Smooth muscle cell of the brain vasculature (primary cell): ENCODE measurements around the gene FGFBP1.

Source experiments
- DNase-seq: peaks from one replicate; pipeline ENCODE4 v3.0.0-alpha.2; 2012; ENCODE audit warnings: low read depth, low spot score

FGFBP1 gene

DNA sequence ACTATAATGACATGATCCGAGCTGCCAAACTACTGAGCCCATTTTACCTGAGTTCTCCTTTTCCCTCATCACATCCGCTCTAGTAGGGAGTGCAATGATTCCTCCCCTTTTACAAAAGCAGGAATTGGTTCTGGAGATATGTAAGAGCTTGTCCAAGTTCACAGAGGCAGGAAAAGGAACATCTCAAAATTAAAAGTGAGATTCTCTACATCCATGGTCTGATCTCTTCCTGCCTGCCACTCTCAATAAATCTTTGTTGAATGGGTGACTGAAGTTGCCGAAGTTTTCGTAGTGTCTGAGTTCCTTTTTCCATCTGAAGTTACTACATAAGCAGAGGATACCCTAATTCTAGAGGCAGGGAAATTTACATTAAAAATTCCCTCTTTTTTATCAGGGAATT, at the start of gene FGFBP1:
Gene FGFBP1, minus strand, starts transcription at position 101 of the 400 bp plus-strand sequence. CDS start 2,108 bp downstream, outside the sequence.
- no peak for DNase-seq

DNA sequence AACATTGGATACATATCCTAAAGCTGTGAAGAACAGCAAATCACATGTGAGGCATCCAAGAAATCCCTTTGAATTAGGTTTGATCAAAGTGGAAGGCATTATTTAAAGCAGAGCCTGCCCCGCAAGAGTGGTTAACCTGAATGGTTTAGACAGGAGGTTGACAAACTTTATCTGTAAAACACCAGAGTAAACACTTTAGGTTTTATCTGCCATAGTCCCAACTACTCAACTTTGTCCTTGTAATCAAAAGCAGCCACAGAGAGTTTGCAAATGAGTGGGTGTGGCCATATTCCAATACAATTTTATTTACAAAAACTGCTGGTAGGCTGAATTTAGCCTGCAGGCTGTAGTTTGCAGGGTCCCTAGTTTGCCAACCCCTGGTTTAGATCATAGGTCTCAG, 49.7 kb upstream of the FGFBP1 start:
- no peak for DNase-seq

- DNase-seq, result no peak
Observed at GRCh38 chr4:15986907-15987306, 48.4 kb upstream of the FGFBP1 start.

- no peak for DNase-seq
Observed at GRCh38 chr4:15983610-15984009, 45.1 kb upstream of the FGFBP1 start.

DNA sequence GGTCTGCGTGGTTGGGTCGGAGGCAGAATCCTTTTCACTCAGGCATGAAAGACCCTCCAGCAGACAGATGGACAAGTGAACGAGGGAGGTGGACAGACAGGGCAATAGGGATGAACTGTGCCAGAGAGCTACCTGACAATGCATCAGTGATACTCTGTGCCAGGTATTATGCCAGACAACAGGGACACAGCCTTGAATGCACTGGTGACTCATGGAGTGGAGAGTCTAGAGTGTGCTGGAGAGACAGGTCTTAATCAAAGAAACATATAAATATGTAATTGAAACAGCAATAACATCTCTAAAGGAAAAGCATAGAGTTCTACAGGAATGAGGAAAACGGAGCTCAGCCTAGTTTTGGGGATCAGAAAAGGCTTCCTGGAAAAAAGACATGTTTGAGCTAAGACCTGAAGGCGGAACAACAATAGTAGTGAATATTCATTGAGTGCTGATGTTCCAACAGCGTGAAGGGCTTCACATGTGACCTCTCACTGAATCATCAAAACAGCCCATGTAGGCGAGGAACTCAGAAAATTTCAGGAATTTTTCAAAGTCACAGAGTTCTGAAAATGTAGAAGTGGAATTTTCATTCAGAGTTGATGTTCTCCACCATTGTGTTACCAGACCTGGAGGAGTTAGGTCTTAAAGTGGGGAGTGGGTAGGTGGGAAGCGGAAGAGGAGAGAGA, 44.4 kb upstream of the FGFBP1 start:
- no peak for DNase-seq

GRCh38 chr4:15976456-15977447, 38.2 kb upstream of the FGFBP1 start:
- no peak for DNase-seq

- no peak for DNase-seq
Observed at GRCh38 chr4:15971068-15971801, 32.7 kb upstream of the FGFBP1 start.

DNA sequence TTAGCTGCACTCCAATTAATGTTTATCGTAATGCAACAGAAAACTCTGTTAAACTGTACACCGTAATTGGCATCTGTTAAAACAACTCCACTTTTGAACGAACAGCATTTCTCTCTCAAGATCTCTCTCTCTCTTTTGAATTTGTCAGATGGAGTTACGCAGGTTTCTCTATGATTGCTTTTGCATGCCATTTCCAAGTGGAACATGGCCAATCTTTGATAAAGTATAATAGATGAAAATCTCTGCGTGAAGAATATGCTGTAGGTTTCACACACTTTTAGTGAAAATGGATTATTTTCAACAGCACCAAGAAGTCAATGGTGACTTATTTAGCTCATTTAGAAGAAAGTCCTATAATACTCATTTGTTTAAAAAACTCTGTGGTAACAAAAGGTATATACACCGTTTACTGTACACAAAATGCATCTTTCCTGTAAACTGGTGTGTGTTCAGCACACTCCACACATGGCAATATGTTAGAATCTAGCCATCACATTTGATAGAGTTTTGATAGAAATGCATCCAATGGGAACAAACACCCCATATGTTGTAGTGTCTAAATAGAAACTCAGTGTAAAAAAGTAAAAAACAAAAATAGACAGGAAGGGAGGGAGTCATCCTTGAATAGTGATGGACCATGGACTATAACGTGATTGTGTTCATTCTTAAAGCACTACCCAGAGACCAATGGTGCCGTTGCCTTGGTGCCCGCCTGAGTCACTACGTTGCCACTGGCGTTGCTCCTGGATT, 30.2 kb upstream of the FGFBP1 start:
- DNase-seq, result no peak

DNA sequence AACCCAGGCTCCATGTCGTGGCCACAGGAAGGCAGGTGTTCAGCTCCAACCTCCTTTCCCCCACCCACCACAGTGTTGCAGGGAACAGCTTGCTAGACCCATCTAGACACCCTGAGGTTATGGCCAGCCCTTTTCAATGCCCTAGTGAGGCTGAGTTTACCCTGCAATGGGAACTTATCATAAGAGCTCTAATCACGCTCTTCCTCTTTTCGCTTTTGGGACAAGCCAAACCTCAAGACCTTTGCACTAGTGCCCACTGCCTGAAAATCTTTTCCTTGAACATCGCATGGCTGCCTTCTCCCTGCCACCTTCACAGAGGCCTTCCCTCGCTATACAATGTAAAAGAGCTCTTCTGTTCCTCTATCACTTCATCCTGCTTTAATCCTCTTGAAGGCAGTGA, 26.8 kb upstream of the FGFBP1 start:
- DNase-seq, result no peak

DNA sequence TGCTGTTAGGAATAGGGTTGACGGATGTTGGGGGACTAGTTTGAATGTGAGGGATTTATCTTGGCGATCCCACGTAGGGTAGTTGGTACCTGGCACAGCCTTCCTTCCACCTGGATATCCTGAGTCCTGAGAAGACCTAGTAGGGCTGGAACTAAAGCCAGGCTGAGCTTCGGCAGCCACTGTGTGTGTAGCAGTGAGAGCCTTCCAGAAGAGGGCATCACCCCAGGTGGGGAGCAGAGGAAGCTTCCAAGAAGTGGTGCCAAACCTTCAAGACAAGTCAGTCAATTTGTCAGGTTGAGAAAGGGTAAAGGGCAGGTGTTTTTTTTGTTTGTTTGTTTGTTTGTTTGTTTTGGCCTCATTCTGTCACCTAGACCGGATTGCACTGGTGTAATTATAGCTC, 25.6 kb upstream of the FGFBP1 start:
- DNase-seq, result no peak

DNA sequence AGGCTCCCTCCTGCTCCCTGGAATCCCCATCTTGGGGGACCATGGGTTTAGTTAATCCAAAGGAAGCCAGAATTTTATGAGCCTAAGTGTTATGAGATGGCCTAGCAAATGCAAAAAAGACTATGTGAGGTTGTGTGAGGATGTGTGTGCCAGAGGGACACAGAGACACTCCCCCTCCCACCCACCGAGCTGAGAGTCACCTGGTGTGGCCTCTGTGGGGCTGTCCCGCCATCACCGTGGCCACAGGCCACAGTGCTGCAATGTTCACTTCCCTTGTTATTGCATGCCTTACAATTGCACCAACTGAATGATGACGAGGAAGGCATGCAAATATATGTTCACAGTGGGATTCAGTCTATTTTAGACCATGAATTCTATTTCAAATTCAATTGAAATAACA, 25.0 kb upstream of the FGFBP1 start:
- DNase-seq, result no peak

- peak; percentile 12 for DNase-seq
Observed at GRCh38 chr4:15963001-15963451, 24.5 kb upstream of the FGFBP1 start, which contains the start of gene FGFBP2. Gene FGFBP2, minus strand, starts transcription at chr4:15963175. Its CDS starts 46 bp downstream, at chr4:15963129.

GRCh38 chr4:15961781-15962510, 23.4 kb upstream of the FGFBP1 start:
- DNase-seq, result no peak

DNA sequence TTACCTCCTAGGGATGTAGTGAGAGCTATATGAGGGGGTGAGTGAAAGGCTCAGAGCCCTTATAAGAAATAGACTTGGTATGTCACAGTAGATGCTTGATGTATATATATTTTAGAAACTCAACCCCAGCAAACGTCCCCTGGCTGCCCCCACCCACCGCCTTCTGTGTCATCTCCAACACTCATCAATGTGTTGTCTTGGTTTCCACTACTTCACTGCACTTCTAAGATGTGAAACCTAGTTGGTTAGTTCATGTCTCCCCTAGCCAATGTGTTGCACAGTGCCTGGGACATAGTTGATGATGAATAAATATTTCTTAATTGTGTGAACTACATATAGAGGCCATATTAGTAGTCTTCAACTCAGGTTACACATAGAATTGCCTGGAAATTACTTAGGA, 20.0 kb upstream of the FGFBP1 start:
- no peak for DNase-seq

DNA sequence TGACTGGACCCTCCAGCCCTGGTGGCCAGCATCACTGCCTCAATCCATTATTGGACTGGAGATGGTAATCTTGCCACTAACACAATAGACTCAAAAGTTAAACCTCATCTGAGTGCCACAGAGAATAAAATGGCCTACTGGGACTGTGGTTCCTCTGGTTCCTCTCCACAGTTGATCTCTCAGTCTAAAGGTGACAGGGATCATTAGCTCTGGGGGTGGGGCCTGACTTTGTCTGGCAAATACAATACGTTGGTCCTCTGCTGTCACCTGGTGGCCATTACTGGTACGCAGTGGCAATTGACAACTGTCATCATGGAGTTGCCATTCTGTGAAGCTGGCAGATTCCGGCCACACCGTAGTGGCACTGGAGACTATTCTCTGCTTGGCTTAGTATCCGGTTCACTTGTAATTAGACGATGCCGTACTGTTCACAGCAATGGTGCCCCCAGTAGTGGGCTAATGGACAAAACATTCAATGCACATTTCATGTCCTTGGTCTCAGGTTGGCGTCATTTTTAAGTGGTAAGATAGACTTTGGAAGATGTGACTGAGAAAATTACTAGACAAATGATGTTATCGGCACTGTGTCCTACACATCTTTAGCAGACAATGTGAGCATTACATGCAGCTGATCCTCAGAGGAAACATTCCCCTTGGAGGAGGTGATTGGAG, 17.8 kb upstream of the FGFBP1 start:
- peak; percentile 36 for DNase-seq

- no peak for DNase-seq
Observed at GRCh38 chr4:15955670-15956069, 17.1 kb upstream of the FGFBP1 start.

DNA sequence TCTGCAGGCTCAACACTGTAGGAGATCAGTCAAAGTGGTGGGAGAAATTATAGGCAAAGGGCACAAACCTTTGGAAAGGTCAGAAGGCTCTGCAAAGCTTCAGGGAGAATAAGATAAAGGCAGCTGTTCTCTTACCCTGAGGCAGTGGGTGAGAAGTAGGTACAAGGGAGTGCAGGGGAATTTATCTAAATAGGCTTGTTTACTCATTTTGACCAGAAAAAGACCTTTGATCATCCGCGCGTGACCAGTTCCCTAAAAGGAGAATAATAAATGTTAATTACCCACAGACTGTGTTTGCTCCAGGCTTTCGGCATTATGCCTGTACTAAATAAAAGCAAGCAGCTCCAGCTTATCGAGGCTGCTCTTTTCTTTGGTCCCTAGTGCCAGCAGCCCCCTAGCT, 15.1 kb upstream of the FGFBP1 start:
- DNase-seq, result no peak

GRCh38 chr4:15951781-15952180, 13.2 kb upstream of the FGFBP1 start:
- DNase-seq, result no peak

GRCh38 chr4:15948826-15949225, 10.3 kb upstream of the FGFBP1 start:
- DNase-seq, result no peak

GRCh38 chr4:15947684-15948083, 9.1 kb upstream of the FGFBP1 start:
- DNase-seq, result no peak
